Stimulated activated effector memory CD8-positive, alpha-beta T cell treated with anti-CD3 and anti-CD28 coated beads, Interleukin-12 subunit alpha, Interleukin-12 subunit beta, amount 100 ng/mL, for 72 hours (primary cell): ENCODE data around the gene CCNC.
"Not testable (repeated sequence)": the region's sequence is repeated elsewhere in the genome, so short reads cannot be mapped to it uniquely, and the experiment has no call there.

ENCODE experiments used
- ATAC-seq: fragments of 150-1000 bp; cut with Tn5 transposase; 2 replicates; pipeline ENCODE4 v1.10.0; 2021
- DNase-seq, 2 donors: peaks; one replicate each; pipeline ENCODE4 v3.0.0; 2021 to 2022; ENCODE audit warnings: low spot score in 2 of 2
- H3K27ac Mint-ChIP-seq: one replicate; pipeline ENCODE4 v1.8.0; 2022; ENCODE audit warnings: mild to moderate bottlenecking, mixed read lengths
- H3K36me3 Mint-ChIP-seq: one replicate; pipeline ENCODE4 v1.8.0; 2022; ENCODE audit warnings: mild to moderate bottlenecking, mixed read lengths
- H3K4me1 Mint-ChIP-seq: one replicate; pipeline ENCODE4 v1.8.0; 2022; ENCODE audit warnings: mixed read lengths
- H3K4me3 Mint-ChIP-seq: one replicate; pipeline ENCODE4 v1.8.0; 2022; ENCODE audit warnings: mild to moderate bottlenecking, mixed read lengths
- H3K9me3 Mint-ChIP-seq: one replicate; pipeline ENCODE4 v1.8.0; 2022; ENCODE audit warnings: mixed read lengths

CCNC gene

GRCh38 chr6:99605911-99606655 is 37.6 kb upstream of the CCNC start:
- H3K4me1 Mint-ChIP-seq: peaks cover 61% of the 10 kb centered on the region
- DNase-seq: peak in 1 of 2 donors; percentile 40
- no peak for ATAC-seq

GRCh38 chr6:99605074-99605734 is 36.7 kb upstream of the CCNC start:
- Mint-ChIP-seq H3K4me1 (peaks cover 52% of the 10 kb centered on the region), H3K36me3 (peaks cover 5% of the 10 kb centered on the region), H3K9me3 (no peaks in the 10 kb centered on the region), H3K27ac (no peak overlapping the region), H3K4me3 (peak overlapping the region; percentile 73)
- ATAC-seq (no peak), DNase-seq (no peak)

More at GRCh38 chr6:99605911-99606655, 37.6 kb upstream of the CCNC start:
- H3K27ac Mint-ChIP-seq: no peak overlapping the region
- H3K9me3 Mint-ChIP-seq: no peaks in the 10 kb centered on the region
- peaks cover 5% of the 10 kb centered on the region for H3K36me3 Mint-ChIP-seq
- H3K4me3 Mint-ChIP-seq: no peak overlapping the region

GRCh38 chr6:99604166-99605073 is 36.0 kb upstream of the CCNC start:
- DNase-seq (peak in 1 of 2 donors; percentile 49), ATAC-seq (no peak)
- Mint-ChIP-seq H3K36me3 (peaks cover 5% of the 10 kb centered on the region), H3K9me3 (no peaks in the 10 kb centered on the region), H3K4me1 (peaks cover 47% of the 10 kb centered on the region), H3K4me3 (peak overlapping the region; percentile 73), H3K27ac (no peak overlapping the region)

- H3K36me3 Mint-ChIP-seq: peaks cover 5% of the 10 kb centered on the region
- H3K9me3 Mint-ChIP-seq: no peaks in the 10 kb centered on the region
- H3K4me1 Mint-ChIP-seq: peaks cover 40% of the 10 kb centered on the region
- DNase-seq (peak in 1 of 2 donors; percentile 63), ATAC-seq (peak; percentile 67)
- H3K27ac Mint-ChIP-seq: no peak overlapping the region
- H3K4me3 Mint-ChIP-seq: peak overlapping the region; percentile 73
Measured at GRCh38 chr6:99603421-99604165, 35.1 kb upstream of the CCNC start.

GRCh38 chr6:99602520-99603420 is 34.3 kb upstream of the CCNC start:
- DNase-seq (peak in 1 of 2 donors; percentile 52), ATAC-seq (peak; percentile 22)
- Mint-ChIP-seq H3K27ac (no peak overlapping the region), H3K9me3 (no peaks in the 10 kb centered on the region), H3K4me1 (peaks cover 32% of the 10 kb centered on the region), H3K4me3 (peak overlapping the region; percentile 73), H3K36me3 (peaks cover 5% of the 10 kb centered on the region)

GRCh38 chr6:99594696-99595095 is 26.2 kb upstream of the CCNC start:
- H3K4me1 Mint-ChIP-seq, H3K9me3 Mint-ChIP-seq, DNase-seq, ATAC-seq, H3K36me3 Mint-ChIP-seq, H3K27ac Mint-ChIP-seq, H3K4me3 Mint-ChIP-seq: not testable (repeated sequence)

- DNase-seq (no peak), ATAC-seq (no peak)
- Mint-ChIP-seq H3K36me3 (no peaks in the 10 kb centered on the region), H3K9me3 (no peaks in the 10 kb centered on the region), H3K4me3 (no peak overlapping the region), H3K27ac (no peak overlapping the region), H3K4me1 (peaks cover 13% of the 10 kb centered on the region)
Measured at GRCh38 chr6:99592900-99593299, 24.4 kb upstream of the CCNC start.

DNA sequence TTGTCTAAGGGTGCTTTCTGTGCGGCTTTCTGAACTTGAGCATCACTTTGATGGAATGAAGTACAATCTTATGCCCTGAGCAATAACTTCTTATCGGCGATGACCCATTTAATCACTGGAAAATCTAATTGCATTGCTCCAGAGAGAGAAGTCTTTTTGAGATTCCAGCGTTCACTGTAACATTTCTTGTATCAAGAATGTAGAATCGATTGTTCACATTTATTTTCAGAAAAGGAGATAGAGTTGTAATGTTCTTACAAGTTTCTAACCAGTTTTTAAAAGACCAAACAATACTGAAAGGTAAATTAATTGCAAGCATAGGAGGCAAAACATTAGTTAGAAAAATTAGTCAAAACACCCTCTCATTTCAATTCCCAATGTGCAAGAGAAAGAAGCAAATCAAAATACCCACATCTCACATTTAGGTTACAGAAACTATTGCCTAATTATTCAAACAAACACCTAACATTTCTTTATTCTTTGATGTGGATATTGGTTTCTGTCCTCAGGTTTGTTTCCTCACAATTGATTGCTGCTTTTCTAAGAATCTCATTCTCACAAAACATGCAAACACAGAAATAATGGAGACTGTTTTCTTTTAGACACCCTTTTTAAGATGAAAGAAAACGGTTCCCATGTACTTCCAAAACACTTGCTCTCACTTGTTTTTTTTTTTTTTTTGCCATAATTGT is 23.4 kb upstream of the CCNC start:
- H3K4me3 Mint-ChIP-seq: peak overlapping the region; percentile 83
- no peak for DNase-seq
- H3K9me3 Mint-ChIP-seq: no peaks in the 10 kb centered on the region
- H3K36me3 Mint-ChIP-seq: no peaks in the 10 kb centered on the region
- H3K4me1 Mint-ChIP-seq: peaks cover 15% of the 10 kb centered on the region
- no peak overlapping the region for H3K27ac Mint-ChIP-seq
- ATAC-seq: no peak

DNA sequence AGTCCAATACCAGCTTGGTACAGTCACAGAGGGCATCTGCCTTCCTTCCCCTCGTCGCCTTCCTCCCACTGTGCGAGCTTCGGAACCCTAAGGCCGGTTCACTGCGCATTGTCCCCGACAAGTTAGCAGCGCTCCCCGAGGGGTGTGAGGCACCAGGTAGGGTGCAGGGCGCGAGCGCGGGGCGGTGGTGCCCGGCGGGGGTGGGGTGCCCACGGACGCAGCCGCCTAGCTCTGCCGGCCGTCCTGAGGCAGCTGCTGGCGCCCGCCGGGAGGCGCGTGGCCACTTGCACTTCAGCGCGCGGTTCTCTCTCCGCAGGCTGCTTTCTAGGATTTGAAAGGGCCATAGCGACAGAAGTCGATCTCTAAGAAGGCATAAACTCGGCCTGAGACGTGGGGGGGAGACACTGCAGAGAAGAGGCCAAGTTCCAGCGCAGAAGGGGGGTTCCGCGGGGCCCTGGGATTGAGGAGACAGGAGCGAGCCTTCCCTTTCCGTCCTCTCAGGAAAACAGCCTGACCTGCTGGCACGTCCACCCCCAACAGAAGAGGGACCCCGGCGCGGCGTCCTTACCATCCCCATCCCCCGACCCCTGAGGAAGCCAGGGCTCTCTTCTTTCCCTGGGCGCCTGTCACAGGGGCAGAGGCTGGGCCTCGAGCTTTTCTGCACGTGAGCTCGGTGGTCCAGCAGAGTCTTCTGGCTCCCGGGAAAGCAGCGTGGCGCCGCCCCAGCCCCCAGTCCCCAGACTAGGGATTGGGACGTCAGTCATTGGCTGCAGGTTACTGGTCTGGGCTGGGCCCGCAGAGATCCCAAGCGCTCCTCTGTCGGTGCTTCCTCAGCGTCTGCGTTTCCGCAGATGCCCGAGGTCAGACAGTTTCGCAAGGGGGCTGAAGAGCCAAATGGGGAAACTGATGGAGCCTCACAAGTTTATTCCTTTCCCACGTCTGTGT is 22.5 kb upstream of the CCNC start:
- H3K4me1 Mint-ChIP-seq: peaks cover 15% of the 10 kb centered on the region
- ATAC-seq (peak; percentile 14), DNase-seq (no peak)
- H3K9me3 Mint-ChIP-seq: no peaks in the 10 kb centered on the region
- no peaks in the 10 kb centered on the region for H3K36me3 Mint-ChIP-seq
- no peak overlapping the region for H3K27ac Mint-ChIP-seq
- H3K4me3 Mint-ChIP-seq: peak overlapping the region; percentile 83

DNA sequence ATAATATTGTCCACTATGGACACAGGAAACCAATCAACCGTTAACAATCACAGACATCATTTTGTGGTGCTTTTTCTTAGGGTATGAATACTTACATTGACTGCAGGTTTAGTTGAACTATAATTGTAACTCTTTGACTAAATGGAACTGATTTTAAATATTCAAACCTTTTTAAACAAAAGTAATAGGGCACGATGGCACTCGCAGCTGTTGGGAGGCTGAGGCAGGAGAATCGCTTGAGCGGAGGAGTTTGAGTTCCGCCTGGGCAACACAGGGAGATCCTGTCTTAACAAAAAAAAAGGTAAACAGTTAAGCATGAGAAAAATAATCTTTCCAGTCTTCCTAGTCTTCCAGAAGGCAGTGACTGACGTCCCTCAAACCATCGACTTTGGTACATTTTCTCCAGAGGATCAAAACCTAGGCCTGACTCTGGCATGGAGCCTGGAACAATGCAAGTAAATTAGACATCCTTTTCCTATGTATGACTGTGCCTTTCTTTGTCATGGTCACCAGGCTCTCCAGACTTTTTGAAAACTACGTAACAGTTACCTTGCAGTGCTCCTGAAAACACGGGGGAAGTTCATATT is 21.5 kb upstream of the CCNC start:
- Mint-ChIP-seq H3K4me3 (peak overlapping the region; percentile 83), H3K36me3 (no peaks in the 10 kb centered on the region), H3K9me3 (no peaks in the 10 kb centered on the region), H3K27ac (no peak overlapping the region), H3K4me1 (peaks cover 15% of the 10 kb centered on the region)
- DNase-seq: no peak
- no peak for ATAC-seq

DNA sequence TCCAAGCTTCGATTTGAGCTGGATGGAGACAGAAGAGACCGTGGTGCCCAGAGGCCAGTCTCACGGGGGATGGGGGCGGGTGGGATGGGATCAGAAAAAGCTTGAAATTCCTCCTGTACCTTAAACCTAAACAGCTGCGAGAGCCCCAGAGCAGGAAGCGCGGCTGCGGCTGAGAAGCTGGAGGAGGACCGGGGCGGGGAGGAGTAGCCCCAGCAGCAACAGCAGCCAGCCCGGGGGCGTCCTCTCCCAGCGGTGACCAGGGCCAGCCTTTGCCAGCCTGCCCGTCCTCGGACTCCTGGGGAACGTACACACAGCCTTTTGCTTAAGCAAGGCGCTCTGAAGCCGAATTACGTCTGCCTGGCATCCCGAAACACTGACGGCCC is 20.8 kb upstream of the CCNC start:
- no peaks in the 10 kb centered on the region for H3K9me3 Mint-ChIP-seq
- peaks cover 15% of the 10 kb centered on the region for H3K4me1 Mint-ChIP-seq

GRCh38 chr6:99588618-99589289 is 20.3 kb upstream of the CCNC start:
- peak; percentile 43 to 78 for DNase-seq
- Mint-ChIP-seq H3K36me3 (no peaks in the 10 kb centered on the region), H3K9me3 (no peaks in the 10 kb centered on the region), H3K27ac (no peak overlapping the region), H3K4me3 (peak overlapping the region; percentile 83), H3K4me1 (peaks cover 15% of the 10 kb centered on the region)
- ATAC-seq: peak; percentile 93

More for the DNA sequence above, 20.8 kb upstream of the CCNC start:
- Mint-ChIP-seq H3K4me3 (peak overlapping the region; percentile 83), H3K36me3 (no peaks in the 10 kb centered on the region), H3K27ac (no peak overlapping the region)
- peak; percentile 40 for ATAC-seq
- DNase-seq: no peak
